GM13976 (cell line): ENCODE data around the gene IKZF3.

Experiments
- DNase-seq: peaks from one replicate; pipeline ENCODE4 v3.0.0; 2012; ENCODE audit warnings: low spot score
- CTCF ChIP-seq: IDR thresholded peaks from 2 replicates; pipeline ENCODE4 v1.5.1; 2012; ENCODE audit warnings: borderline replicate concordance, mild to moderate bottlenecking; ENCODE audit not compliant: insufficient read depth; ENCODE audit errors: extremely low read depth, missing control alignments, control extremely low read depth
- in situ Hi-C: fragments of 300-500 bp; cut with MboI; formaldehyde crosslinking; loops from one replicate; pipeline ENCODE4 v1.12.0; 2022; ENCODE audit warnings: low sequenced_read_pairs, mixed read lengths, inconsistent platforms; ENCODE audit not compliant: unreplicated experiment

Gene IKZF3

GRCh38 chr17:39738983-39739884 is 124.9 kb downstream of the IKZF3 start:
- in situ Hi-C loops = no loop called here
- no peak for DNase-seq
- no peak for TF ChIP-seq CTCF

DNA sequence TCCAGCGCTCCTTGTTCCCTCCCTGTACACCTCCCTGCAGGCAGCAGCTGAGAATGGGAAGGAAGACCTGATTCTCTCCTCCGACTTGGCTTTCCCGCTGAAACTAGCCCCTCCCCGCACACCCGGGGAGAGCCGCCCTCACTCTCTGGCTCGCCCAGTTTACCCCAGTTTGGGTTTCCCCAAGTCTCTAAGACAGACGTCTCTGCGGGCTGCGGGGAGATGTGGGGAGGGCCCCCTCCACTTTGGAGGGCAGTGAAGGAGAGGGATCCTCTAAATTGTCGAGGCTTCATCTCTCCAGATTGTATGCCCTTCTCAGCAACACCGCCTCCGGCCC is 125.6 kb downstream of the IKZF3 start:
- no peak for TF ChIP-seq CTCF
- DNase-seq = peak; percentile 84
- in situ Hi-C loops = no loop called here

DNA sequence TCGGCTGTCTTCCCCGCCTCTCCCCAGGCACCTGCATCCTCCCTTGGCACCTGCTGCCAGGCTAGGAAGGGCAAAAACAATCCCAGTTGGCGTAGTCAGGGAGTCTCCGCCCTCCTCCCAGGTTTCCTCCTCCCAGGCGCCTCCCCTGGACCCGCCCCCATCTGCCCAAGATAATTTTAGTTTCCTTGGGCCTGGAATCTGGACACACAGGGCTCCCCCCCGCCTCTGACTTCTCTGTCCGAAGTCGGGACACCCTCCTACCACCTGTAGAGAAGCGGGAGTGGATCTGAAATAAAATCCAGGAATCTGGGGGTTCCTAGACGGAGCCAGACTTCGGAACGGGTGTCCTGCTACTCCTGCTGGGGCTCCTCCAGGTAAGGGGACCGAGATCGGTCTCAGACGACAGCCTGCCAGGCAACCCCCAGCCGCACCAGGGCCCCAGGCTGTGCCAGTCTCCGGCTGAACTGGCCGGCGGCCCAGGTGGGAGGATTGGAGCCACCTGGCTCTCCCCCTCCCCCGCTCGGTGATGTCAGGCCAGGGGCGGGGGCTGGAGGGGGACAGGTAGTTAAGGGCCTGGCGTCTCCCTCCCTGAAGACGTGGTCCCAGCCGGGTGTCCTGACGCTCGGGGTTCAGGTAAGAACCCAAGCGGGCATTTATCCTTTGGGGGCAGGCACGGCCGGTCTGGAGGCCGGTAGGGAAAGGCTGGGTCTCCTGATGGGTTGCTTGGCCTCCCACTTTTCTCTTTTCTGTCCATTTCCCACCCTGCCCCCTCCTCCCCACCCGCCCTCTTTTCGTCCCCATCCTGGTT is 126.1 kb downstream of the IKZF3 start, which contains the start of gene GRB7:
TSS of gene GRB7 (plus strand) at position 179 of the 808 bp plus-strand sequence. CDS start 4,364 bp downstream, outside the sequence.
- TF ChIP-seq CTCF = no peak
- in situ Hi-C loops = no loop called here
- DNase-seq = peak; percentile 63

DNA sequence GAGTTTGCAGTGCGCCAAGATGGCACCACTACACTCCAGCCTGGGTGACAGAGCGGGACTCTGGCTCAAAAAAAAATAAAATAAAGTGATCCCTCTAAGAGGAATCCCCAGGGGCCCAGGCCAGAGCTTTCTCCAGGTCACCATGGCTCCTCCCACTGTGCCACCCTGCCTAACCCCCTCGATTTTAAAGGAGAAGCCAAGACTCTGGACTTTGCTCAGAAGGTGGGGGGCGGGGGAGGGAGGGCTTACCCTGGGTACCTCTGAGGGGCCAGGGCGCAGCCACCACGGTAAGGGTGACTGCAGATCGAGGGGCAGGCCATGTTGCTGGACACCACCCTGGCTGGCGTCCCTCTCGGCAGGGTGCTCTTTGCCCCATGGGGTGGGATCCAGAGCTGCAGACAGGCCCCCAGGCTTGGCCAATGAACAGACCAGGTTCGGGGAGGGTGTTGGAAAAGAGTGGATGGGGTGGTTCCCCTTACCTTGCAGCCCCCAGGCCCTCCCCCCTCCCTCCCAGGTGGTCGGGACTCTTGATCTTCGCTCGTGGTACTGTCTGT is 126.8 kb downstream of the IKZF3 start:
- in situ Hi-C loops = no loop called here
- DNase-seq = no peak
- TF ChIP-seq CTCF = no peak

DNA sequence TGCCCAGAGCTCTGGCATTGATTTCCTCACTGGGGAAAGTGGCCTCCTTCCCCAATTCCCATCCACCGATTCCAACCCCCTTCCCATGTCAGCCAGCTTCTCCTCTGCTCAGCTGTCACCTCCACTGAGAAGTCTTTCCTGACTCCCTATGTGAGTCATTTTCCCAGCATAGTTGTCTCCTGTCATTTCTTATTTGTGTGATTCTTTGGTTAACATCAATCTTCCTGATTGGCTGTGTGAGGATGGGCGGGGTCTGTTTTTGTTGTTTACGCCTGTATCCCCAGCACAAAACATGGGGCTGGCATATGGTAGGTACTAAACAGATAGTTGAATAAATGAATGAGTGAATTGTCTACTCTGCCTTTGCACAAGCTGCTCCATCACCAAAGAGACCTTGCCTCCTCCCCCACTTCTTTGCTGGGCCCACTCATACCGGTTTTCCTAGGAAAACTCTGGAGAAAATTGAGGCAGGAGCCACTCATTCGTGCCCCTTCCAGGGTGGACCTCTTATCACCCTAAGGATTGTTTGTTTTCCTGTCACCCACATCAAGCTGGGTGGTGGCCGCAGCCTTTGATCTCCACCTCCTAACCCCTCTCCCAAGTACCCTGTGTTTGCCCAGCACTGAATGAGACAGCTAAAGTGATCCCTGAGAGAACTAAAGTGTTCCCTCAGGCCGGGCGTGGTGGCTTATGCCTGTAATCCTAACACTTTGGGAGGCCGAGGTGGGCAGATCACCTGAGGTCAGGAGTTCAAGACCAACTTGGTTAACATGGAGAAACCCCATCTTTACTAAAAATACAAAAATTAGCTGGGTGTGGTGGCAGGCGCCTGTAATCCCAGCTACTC is 127.6 kb downstream of the IKZF3 start:
- in situ Hi-C loops = no loop called here

More for the DNA sequence above, 127.6 kb downstream of the IKZF3 start:
- no peak for DNase-seq
- TF ChIP-seq CTCF = no peak
